HCT116 (cell line): ENCODE measurements around the gene DDX41.

ENCODE experiments used
- EZH2phosphoT487 ChIP-seq: fragments of 200-600 bp; IDR thresholded peaks from 2 replicates; pipeline ENCODE4 v1.6.1; 2018; ENCODE audit warnings: antibody characterized with exemption, borderline replicate concordance
- FOSL1 ChIP-seq: IDR thresholded peaks from 2 replicates; pipeline ENCODE4 v1.6.1; 2012; ENCODE audit warnings: low read depth
- POLR2A ChIP-seq: IDR thresholded peaks from 2 replicates; pipeline ENCODE4 v1.7.0; 2011; ENCODE audit warnings: borderline replicate concordance; ENCODE audit not compliant: insufficient read depth, insufficient read length; ENCODE audit errors: extremely low read depth
- POLR2AphosphoS5 ChIP-seq: IDR thresholded peaks from 2 replicates; pipeline ENCODE4 v1.6.1; 2011; ENCODE audit warnings: mild to moderate bottlenecking, low read depth, low read length, moderate library complexity
- REST ChIP-seq: IDR thresholded peaks from 2 replicates; pipeline ENCODE4 v1.6.1; 2012; ENCODE audit warnings: low read depth
- SIN3A ChIP-seq: IDR thresholded peaks from 2 replicates; pipeline ENCODE4 v1.6.1; 2012; ENCODE audit warnings: low read depth
- SP1 ChIP-seq: IDR thresholded peaks from 2 replicates; pipeline ENCODE4 v1.6.1; 2012; ENCODE audit warnings: low read depth
- SRF ChIP-seq: IDR thresholded peaks from 2 replicates; pipeline ENCODE4 v1.6.1; 2012; ENCODE audit warnings: low read depth
- TCF7L2 ChIP-seq: IDR thresholded peaks from 2 replicates; pipeline ENCODE4 v1.7.0; 2011; ENCODE audit warnings: borderline replicate concordance, inconsistent platforms; ENCODE audit not compliant: insufficient read depth, insufficient read length; ENCODE audit errors: extremely low read depth
- ZBTB33 ChIP-seq: IDR thresholded peaks from 2 replicates; pipeline ENCODE4 v1.6.1; 2011; ENCODE audit warnings: mild to moderate bottlenecking, low read length, moderate library complexity; ENCODE audit not compliant: insufficient replicate concordance; ENCODE audit errors: extremely low read depth
- ZNF274 ChIP-seq: fragments of 200-500 bp; sonication (Bioruptor generic); IDR thresholded peaks from 2 replicates; pipeline ENCODE4 v1.6.1; 2014; ENCODE audit warnings: mild to moderate bottlenecking, low read depth, low read length, inconsistent platforms
- TF ChIP-seq, protein P1 (sequence below), 3 experiments: fragments of 200-600 bp in 1 of 3; sonication (generic) in 1 of 3; IDR thresholded peaks in 2 of 3; conservative IDR thresholded peaks in 1 of 3; 2 replicates each; pipeline ENCODE4 v1.5.1; 2012 to 2017; ENCODE audit warnings: low read depth in 2 of 3, low read length in 2 of 3, antibody characterized with exemption in 1 of 3, borderline replicate concordance in 1 of 3, control low read depth in 1 of 3, mild to moderate bottlenecking in 1 of 3, mixed read lengths in 1 of 3, mixed run types in 1 of 3, moderate library complexity in 1 of 3; ENCODE audit not compliant: insufficient read depth in 1 of 3
- TF ChIP-seq, protein P2 (sequence below): IDR thresholded peaks from 2 replicates; pipeline ENCODE4 v1.6.1; 2012

- TF ChIP-seq ZBTB33 (no peak), POLR2A (no peak), SRF (no peak), FOSL1 (no peak), SP1 (no peak), TCF7L2 (no peak), POLR2AphosphoS5 (no peak), EZH2phosphoT487 (no peak), ZNF274 (no peak), SIN3A (no peak), REST (no peak)
- TF ChIP-seq, protein P1, sequence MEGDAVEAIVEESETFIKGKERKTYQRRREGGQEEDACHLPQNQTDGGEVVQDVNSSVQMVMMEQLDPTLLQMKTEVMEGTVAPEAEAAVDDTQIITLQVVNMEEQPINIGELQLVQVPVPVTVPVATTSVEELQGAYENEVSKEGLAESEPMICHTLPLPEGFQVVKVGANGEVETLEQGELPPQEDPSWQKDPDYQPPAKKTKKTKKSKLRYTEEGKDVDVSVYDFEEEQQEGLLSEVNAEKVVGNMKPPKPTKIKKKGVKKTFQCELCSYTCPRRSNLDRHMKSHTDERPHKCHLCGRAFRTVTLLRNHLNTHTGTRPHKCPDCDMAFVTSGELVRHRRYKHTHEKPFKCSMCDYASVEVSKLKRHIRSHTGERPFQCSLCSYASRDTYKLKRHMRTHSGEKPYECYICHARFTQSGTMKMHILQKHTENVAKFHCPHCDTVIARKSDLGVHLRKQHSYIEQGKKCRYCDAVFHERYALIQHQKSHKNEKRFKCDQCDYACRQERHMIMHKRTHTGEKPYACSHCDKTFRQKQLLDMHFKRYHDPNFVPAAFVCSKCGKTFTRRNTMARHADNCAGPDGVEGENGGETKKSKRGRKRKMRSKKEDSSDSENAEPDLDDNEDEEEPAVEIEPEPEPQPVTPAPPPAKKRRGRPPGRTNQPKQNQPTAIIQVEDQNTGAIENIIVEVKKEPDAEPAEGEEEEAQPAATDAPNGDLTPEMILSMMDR (IDR thresholded peaks at IDR 0.05 in 2 of 3, conservative IDR thresholded peaks at IDR 0.05 in 1 of 3; ENCODE audit: borderline replicate concordance in 1 of 3, insufficient read depth in 1 of 3, low read depth in 2 of 3, low read length in 2 of 3) = no peak
- TF ChIP-seq, protein P2, sequence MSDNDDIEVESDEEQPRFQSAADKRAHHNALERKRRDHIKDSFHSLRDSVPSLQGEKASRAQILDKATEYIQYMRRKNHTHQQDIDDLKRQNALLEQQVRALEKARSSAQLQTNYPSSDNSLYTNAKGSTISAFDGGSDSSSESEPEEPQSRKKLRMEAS = no peak
Measured at GRCh38 chr5:177515580-177515979, 1.2 kb downstream of the DDX41 start.
